Activated T-helper 9 cell treated with anti-CD3 and anti-CD28 coated beads, Interleukin-2, amount 50 U/mL, for 16 hours (primary cell): ENCODE results near the gene ARAP1.

Experiments used
- DNase-seq: peaks from one replicate; pipeline ENCODE4 v3.0.0-alpha.2; 2020; ENCODE audit warnings: low read depth

The ARAP1 gene

GRCh38 chr11:72742513-72743320 is 9.5 kb downstream of the ARAP1 start:
- no peak for DNase-seq

- no peak for DNase-seq
Measured at GRCh38 chr11:72741849-72742512, 10.2 kb downstream of the ARAP1 start.

GRCh38 chr11:72741429-72741833 is 10.8 kb downstream of the ARAP1 start:
- no peak for DNase-seq

- DNase-seq: no peak
Measured at GRCh38 chr11:72740562-72741428, 11.4 kb downstream of the ARAP1 start.

- DNase-seq: no peak
Measured at GRCh38 chr11:72740060-72740424, 12.2 kb downstream of the ARAP1 start.

GRCh38 chr11:72739240-72740059 is 12.8 kb downstream of the ARAP1 start:
- no peak for DNase-seq

GRCh38 chr11:72738199-72739141 is 13.7 kb downstream of the ARAP1 start:
- DNase-seq: no peak

- DNase-seq: no peak
Measured at GRCh38 chr11:72737336-72737735, 14.9 kb downstream of the ARAP1 start.

- DNase-seq: peak; percentile 30
Measured at GRCh38 chr11:72736452-72737069, 15.6 kb downstream of the ARAP1 start.

- DNase-seq: no peak
Measured at GRCh38 chr11:72735495-72736027, 16.6 kb downstream of the ARAP1 start.

GRCh38 chr11:72732329-72732728 is 19.9 kb downstream of the ARAP1 start:
- DNase-seq: no peak

- DNase-seq: no peak
Measured at GRCh38 chr11:72730737-72731136, 21.5 kb downstream of the ARAP1 start.

GRCh38 chr11:72730243-72730642 is 22.0 kb downstream of the ARAP1 start:
- DNase-seq: no peak

- no peak for DNase-seq
Measured at GRCh38 chr11:72727521-72727920, 24.7 kb downstream of the ARAP1 start.

- DNase-seq: no peak
Measured at GRCh38 chr11:72726266-72727220, 25.7 kb downstream of the ARAP1 start.

GRCh38 chr11:72725724-72726028 is 26.5 kb downstream of the ARAP1 start:
- no peak for DNase-seq

GRCh38 chr11:72724851-72725723 is 27.1 kb downstream of the ARAP1 start:
- DNase-seq: peak; percentile 61

GRCh38 chr11:72724021-72724551 is 28.1 kb downstream of the ARAP1 start:
- DNase-seq: no peak
